HepG2 (cell line): Measurements from ENCODE around the gene SKIL. TPM values are rescaled to one million over a fixed set of nuclear protein-coding genes. Genes with fewer than 3 reads are reported as not detected.

Source experiments
- CC2D1A ChIP-seq: sonication (generic); formaldehyde crosslinking; IDR thresholded peaks from 2 replicates; pipeline ENCODE4 v1.8.1; 2023; ENCODE audit warnings: mild to moderate bottlenecking, missing genetic modification reagents
- CHD4 ChIP-seq: fragments of 200-600 bp; sonication (generic); IDR thresholded peaks from 2 replicates; pipeline ENCODE4 v1.7.0; 2017; ENCODE audit warnings: mild to moderate bottlenecking, low read length, borderline replicate concordance
- IRF2 ChIP-seq: IDR thresholded peaks from 2 replicates; pipeline ENCODE4 v1.6.1; 2018; ENCODE audit warnings: missing genetic modification reagents, missing compliant biosample characterization
- JUNB ChIP-seq: sonication (generic); formaldehyde crosslinking; IDR thresholded peaks from 2 replicates; pipeline ENCODE4 v1.8.0; 2022; ENCODE audit warnings: missing genetic modification reagents, mild to moderate bottlenecking, borderline replicate concordance
- KMT2B ChIP-seq: IDR thresholded peaks from 2 replicates; pipeline ENCODE4 v1.6.1; 2016; ENCODE audit warnings: missing genetic modification reagents, missing compliant biosample characterization
- MZF1 ChIP-seq: sonication (generic); formaldehyde crosslinking; IDR thresholded peaks from 2 replicates; pipeline ENCODE4 v1.8.1; 2023; ENCODE audit warnings: mild to moderate bottlenecking, missing genetic modification reagents, borderline replicate concordance
- PBX2 ChIP-seq: IDR thresholded peaks from 2 replicates; pipeline ENCODE4 v1.6.1; 2016; ENCODE audit warnings: control low read depth
- PHF20 ChIP-seq: sonication (generic); formaldehyde crosslinking; IDR thresholded peaks from 2 replicates; pipeline ENCODE4 v1.5.0; 2020; ENCODE audit warnings: mild to moderate bottlenecking, missing genetic modification reagents
- POLR2AphosphoS2 ChIP-seq: IDR thresholded peaks from 2 replicates; pipeline ENCODE4 v1.6.1; 2011; ENCODE audit warnings: low read depth, low read length, improper control_type of control experiment
- PPARG ChIP-seq: conservative IDR thresholded peaks from 2 replicates; pipeline ENCODE4 v1.6.1; 2016; ENCODE audit warnings: missing biosample characterization, missing genetic modification reagents
- REST ChIP-seq, 2 experiments: IDR thresholded peaks; 2 replicates each; pipeline ENCODE4 v1.6.1; 2011 to 2012; ENCODE audit warnings: low read length in 2 of 2, borderline replicate concordance in 1 of 2, low read depth in 1 of 2, mild to moderate bottlenecking in 1 of 2, moderate library complexity in 1 of 2
- SIX1 ChIP-seq: sonication (generic); formaldehyde crosslinking; IDR thresholded peaks from 2 replicates; pipeline ENCODE4 v1.4.0; 2020; ENCODE audit warnings: missing genetic modification reagents, borderline replicate concordance
- SMC3 ChIP-seq: IDR thresholded peaks from 2 replicates; pipeline ENCODE4 v1.6.1; 2011; ENCODE audit warnings: low read length, improper control_type of control experiment
- SRSF9 ChIP-seq: fragments of 200-400 bp; formaldehyde crosslinking; IDR thresholded peaks from 2 replicates; pipeline ENCODE4 v1.6.1; 2018; ENCODE audit warnings: borderline replicate concordance, mild to moderate bottlenecking, low read depth, low read length; ENCODE audit not compliant: insufficient read depth, poor library complexity, severe bottlenecking
- XRCC5 ChIP-seq: fragments of 200-400 bp; formaldehyde crosslinking; optimal IDR thresholded peaks from 2 replicates; pipeline ENCODE3; 2017; ENCODE audit warnings: mild to moderate bottlenecking, low read length
- ZNF205 ChIP-seq: IDR thresholded peaks from 2 replicates; pipeline ENCODE4 v1.6.1; 2018; ENCODE audit warnings: missing biosample characterization, missing genetic modification reagents
- ZNF337 ChIP-seq: sonication (generic); formaldehyde crosslinking; IDR thresholded peaks from 2 replicates; pipeline ENCODE4 v1.5.1; 2020; ENCODE audit warnings: missing genetic modification reagents, low read depth, mild to moderate bottlenecking, borderline replicate concordance
- ZNF414 ChIP-seq: sonication (generic); formaldehyde crosslinking; IDR thresholded peaks from 2 replicates; pipeline ENCODE4 v1.5.0; 2020; ENCODE audit warnings: missing genetic modification reagents
- ZNF776 ChIP-seq: sonication (generic); formaldehyde crosslinking; IDR thresholded peaks from 2 replicates; pipeline ENCODE4 v1.4.0; 2020; ENCODE audit warnings: mild to moderate bottlenecking, missing genetic modification reagents
- ZNF777 ChIP-seq: sonication (generic); formaldehyde crosslinking; IDR thresholded peaks from 2 replicates; pipeline ENCODE4 v1.4.0; 2020; ENCODE audit warnings: missing genetic modification reagents
- polyA plus RNA-seq, 8 experiments: library from polyadenylated mRNA; depleted of rRNA in 3 of 8; stranded (reverse) in 7 of 8; unstranded in 1 of 8; fragments of >200 nt; fragmentation: Illumina TruSeq in 4 of 8; extraction: Trizol in 4 of 8; gene quantifications; 2 replicates each; pipeline versions ENCODE4 v1.2.1 to v1.2.3, GENCODE V29; 2011 to 2016; ENCODE audit warnings: low read depth in 4 of 8, missing spikeins in 1 of 8, mixed read lengths in 1 of 8; ENCODE audit not compliant: insufficient read depth in 1 of 8
- total RNA-seq, 5 experiments: library from RNA; depleted of rRNA; stranded (reverse); fragments of >200 nt; fragmentation: Illumina TruSeq; extraction: Trizol; gene quantifications; 2 replicates each; pipeline ENCODE4 v1.2.3, GENCODE V29; 2016; ENCODE audit warnings: low read depth in 1 of 5
- TF ChIP-seq, protein P1 (sequence below): sonication (generic); formaldehyde crosslinking; IDR thresholded peaks from 2 replicates; pipeline ENCODE4 v1.4.0; 2020; ENCODE audit warnings: mild to moderate bottlenecking, missing genetic modification reagents

The SKIL gene
- total and polyA plus RNA-seq, 2 of the 13 experiments (the other 11 are each of a cell fraction or from before 2014, with no cell fraction given): 5.2 to 20.7 TPM

DNA sequence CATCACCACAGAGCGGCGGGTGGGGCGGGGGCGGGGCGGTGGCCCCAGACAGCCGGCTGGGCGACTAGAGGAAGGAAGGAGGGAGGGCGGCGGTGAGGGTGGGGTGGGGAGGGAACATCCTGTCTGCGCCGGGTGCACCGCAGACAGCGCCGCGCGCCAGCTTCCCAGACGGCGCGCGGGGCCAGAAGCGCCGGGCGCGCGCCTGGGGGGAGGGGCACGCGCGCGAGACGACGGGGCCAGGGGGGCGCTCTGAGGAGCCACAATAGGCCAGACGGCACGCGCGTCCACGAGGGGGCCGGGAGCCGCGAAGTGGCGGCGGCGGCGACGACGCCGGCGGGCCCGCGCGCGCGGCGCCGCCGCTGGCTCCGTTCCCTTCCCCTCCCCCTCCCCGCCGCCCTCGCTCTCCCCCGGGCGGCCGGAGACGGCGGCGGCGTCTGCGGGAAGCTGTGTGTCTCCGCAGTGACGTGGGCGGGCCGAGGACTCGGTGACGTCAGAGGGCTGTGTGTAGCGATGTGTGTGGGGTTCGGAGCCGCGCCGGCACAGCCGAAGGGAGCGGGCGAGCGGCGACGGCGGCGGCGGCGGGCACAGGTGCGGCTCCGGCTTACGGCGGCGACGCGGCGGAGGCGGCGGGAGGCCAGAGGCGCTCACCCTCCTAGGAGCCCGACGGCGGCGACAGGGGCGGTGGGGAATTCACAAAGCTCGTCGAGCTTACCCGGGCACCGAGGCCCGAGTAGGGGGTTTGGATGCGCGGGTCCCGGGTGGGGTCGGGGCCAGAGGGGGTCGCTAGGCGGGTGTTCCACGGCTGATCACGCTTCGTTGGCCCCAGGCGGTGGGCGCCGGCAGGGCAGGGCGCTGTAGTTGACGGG is at the start of gene SKIL (continued):
- TF ChIP-seq, protein P1, sequence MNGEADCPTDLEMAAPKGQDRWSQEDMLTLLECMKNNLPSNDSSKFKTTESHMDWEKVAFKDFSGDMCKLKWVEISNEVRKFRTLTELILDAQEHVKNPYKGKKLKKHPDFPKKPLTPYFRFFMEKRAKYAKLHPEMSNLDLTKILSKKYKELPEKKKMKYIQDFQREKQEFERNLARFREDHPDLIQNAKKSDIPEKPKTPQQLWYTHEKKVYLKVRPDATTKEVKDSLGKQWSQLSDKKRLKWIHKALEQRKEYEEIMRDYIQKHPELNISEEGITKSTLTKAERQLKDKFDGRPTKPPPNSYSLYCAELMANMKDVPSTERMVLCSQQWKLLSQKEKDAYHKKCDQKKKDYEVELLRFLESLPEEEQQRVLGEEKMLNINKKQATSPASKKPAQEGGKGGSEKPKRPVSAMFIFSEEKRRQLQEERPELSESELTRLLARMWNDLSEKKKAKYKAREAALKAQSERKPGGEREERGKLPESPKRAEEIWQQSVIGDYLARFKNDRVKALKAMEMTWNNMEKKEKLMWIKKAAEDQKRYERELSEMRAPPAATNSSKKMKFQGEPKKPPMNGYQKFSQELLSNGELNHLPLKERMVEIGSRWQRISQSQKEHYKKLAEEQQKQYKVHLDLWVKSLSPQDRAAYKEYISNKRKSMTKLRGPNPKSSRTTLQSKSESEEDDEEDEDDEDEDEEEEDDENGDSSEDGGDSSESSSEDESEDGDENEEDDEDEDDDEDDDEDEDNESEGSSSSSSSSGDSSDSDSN (CRISPR knock-in tag): peak; percentile 78; the same call in 1 of the 2 replicates
- TF ChIP-seq ZNF205 (no peak), CHD4 (no peak), ZNF776 (peak; percentile 30; the same call in 1 of the 2 replicates), IRF2 (CRISPR knock-in tag) (no peak), CC2D1A (CRISPR knock-in tag) (no peak), PBX2 (no peak), JUNB (no peak), ZNF414 (no peak), PHF20 (CRISPR knock-in tag) (no peak), KMT2B (no peak), SMC3 (no peak), POLR2AphosphoS2 (no peak), PPARG (CRISPR knock-in tag) (no peak), ZNF337 (CRISPR knock-in tag) (no peak), ZNF777 (peak; percentile 96), XRCC5 (no peak), MZF1 (CRISPR knock-in tag) (no peak), SIX1 (CRISPR knock-in tag) (no peak), SRSF9 (no peak), REST (IDR thresholded peaks at IDR 0.05; ENCODE audit: borderline replicate concordance in 1 of 2, low read depth in 1 of 2, low read length in 2 of 2) (no peak)
